ENCODE measurements around the gene C3orf49. TPM values are rescaled to one million over a fixed set of nuclear protein-coding genes. Genes with fewer than 3 reads are reported as not detected.

C3orf49 gene
- total and polyA plus RNA-seq, 7 donors: not detected

GRCh38 chr3:63862804-63863149, 43.7 kb downstream of the C3orf49 start:
- intact Hi-C loops (cut with DNase I): loop anchor here (5.0 kb wide), 2 partner anchors 105 to 135 kb away; no protein-coding TSS in a partner anchor
- peak overlapping the region; percentile 84 to 94 (median 87) for H3K27ac ChIP-seq
- 10 to 24% methylated on average over 5 of the region's 5 CpGs for WGBS, 2 donors
- no peaks in the 10 kb centered on the region for H3K36me3 ChIP-seq
- H3K27me3 ChIP-seq: no peaks in the 10 kb centered on the region
- peak overlapping the region; percentile 95 to 99 (median 98) for H3K4me3 ChIP-seq
- H3K4me1 ChIP-seq: peaks cover 0 to 33% (median 26%) of the 10 kb centered on the region in 4 donors
- DNase-seq: no peak
- TF ChIP-seq EP300 (IDR thresholded peaks at IDR 0.05) (no peak), POLR2AphosphoS5 (IDR thresholded peaks at IDR 0.05) (no peak)
- H3K9me3 ChIP-seq: no peaks in the 10 kb centered on the region

GRCh38 chr3:63863150-63864007, 44.3 kb downstream of the C3orf49 start, which contains the start of the genes ATXN7 and THOC7:
Gene ATXN7, plus strand, starts transcription at chr3:63863867. Its CDS starts 48,732 bp downstream, at chr3:63912599.
Gene THOC7, minus strand, starts transcription at chr3:63863805. Its CDS starts 15 bp downstream, at chr3:63863790.
- DNase-seq: peak; percentile 83
- intact Hi-C loops (cut with DNase I): loop anchor here (1.0 to 5.0 kb wide), 3 partner anchors 48 to 134 kb away; no protein-coding TSS in a partner anchor
- Histone ChIP-seq H3K27ac (peak within 1 kb of the TSS; percentile 84 to 95 (median 94)), H3K4me1 (peaks cover 0 to 33% (median 25%) of the 10 kb centered on the region in 4 donors), H3K9me3 (no peaks in the 10 kb centered on the region), H3K4me3 (peak within 1 kb of the TSS; percentile 95 to 99 (median 98)), H3K36me3 (no peaks in the 10 kb centered on the region), H3K27me3 (no peaks in the 10 kb centered on the region)
- WGBS, 2 donors: 0 to 1% methylated on average over 98 of the region's 98 CpGs
- TF ChIP-seq POLR2AphosphoS5 (IDR thresholded peaks at IDR 0.05): peak in 1 of 4 donors; percentile 4
- TF ChIP-seq POLR2A (IDR thresholded peaks at IDR 0.05): no peak

- Histone ChIP-seq H3K4me3 (peak overlapping the region; percentile 91 to 99 (median 97)), H3K27me3 (no peaks in the 10 kb centered on the region), H3K27ac (peak overlapping the region; percentile 84 to 95 (median 94)), H3K36me3 (no peaks in the 10 kb centered on the region), H3K9me3 (no peaks in the 10 kb centered on the region), H3K4me1 (peaks cover 0 to 30% (median 23%) of the 10 kb centered on the region in 4 donors)
- 0 to 1% methylated on average over 93 of the region's 93 CpGs for WGBS, 2 donors
- intact Hi-C loops (cut with DNase I): loop anchor here (1.0 to 5.0 kb wide), 3 partner anchors 47 to 133 kb away; no protein-coding TSS in a partner anchor
- no peak for TF ChIP-seq CTCF (IDR thresholded peaks at IDR 0.05)
- DNase-seq: no peak
Measured at GRCh38 chr3:63864008-63864964, 45.2 kb downstream of the C3orf49 start.

- Histone ChIP-seq H3K27me3 (no peaks in the 10 kb centered on the region), H3K4me1 (peaks cover 0 to 31% (median 18%) of the 10 kb centered on the region in 4 donors), H3K9me3 (no peaks in the 10 kb centered on the region), H3K4me3 (peak overlapping the region; percentile 91 to 99 (median 97)), H3K27ac (peak overlapping the region; percentile 84 to 95 (median 94)), H3K36me3 (no peaks in the 10 kb centered on the region)
- WGBS, 2 donors: 1 to 6% methylated on average over 3 of the region's 3 CpGs
- DNase-seq: no peak
- intact Hi-C loops (cut with DNase I): loop anchor here (1.0 to 5.0 kb wide), 3 partner anchors 46 to 132 kb away; no protein-coding TSS in a partner anchor
- no peak for TF ChIP-seq POLR2AphosphoS5 (IDR thresholded peaks at IDR 0.05)
- TF ChIP-seq POLR2A (IDR thresholded peaks at IDR 0.05): no peak
Measured at GRCh38 chr3:63864965-63865327, 45.8 kb downstream of the C3orf49 start.

- 97% methylated on average over 1 of the region's 1 CpG for WGBS, 2 donors
- Histone ChIP-seq H3K36me3 (no peaks in the 10 kb centered on the region), H3K4me1 (peaks cover 0 to 22% (median 18%) of the 10 kb centered on the region in 4 donors), H3K9me3 (no peaks in the 10 kb centered on the region), H3K4me3 (no peak overlapping the region), H3K27me3 (no peaks in the 10 kb centered on the region), H3K27ac (no peak overlapping the region)
- TF ChIP-seq CTCF (IDR thresholded peaks at IDR 0.05): no peak
- no peak for TF ChIP-seq POLR2A (IDR thresholded peaks at IDR 0.05)
- TF ChIP-seq POLR2AphosphoS5 (IDR thresholded peaks at IDR 0.05): no peak
- no peak for TF ChIP-seq EP300 (IDR thresholded peaks at IDR 0.05)
- DNase-seq: no peak
- intact Hi-C loops (cut with DNase I): no loop called here
Measured at GRCh38 chr3:63867225-63867624, 48.1 kb downstream of the C3orf49 start.
